ENCODE results near the gene HHATL. TPM values are rescaled to one million over a fixed set of nuclear protein-coding genes. Genes with fewer than 3 reads are reported as not detected.

The HHATL gene
- total and polyA plus RNA-seq, 9 donors: 0.12 to 1.3 (median 0.52) TPM; not detected in 5

DNA sequence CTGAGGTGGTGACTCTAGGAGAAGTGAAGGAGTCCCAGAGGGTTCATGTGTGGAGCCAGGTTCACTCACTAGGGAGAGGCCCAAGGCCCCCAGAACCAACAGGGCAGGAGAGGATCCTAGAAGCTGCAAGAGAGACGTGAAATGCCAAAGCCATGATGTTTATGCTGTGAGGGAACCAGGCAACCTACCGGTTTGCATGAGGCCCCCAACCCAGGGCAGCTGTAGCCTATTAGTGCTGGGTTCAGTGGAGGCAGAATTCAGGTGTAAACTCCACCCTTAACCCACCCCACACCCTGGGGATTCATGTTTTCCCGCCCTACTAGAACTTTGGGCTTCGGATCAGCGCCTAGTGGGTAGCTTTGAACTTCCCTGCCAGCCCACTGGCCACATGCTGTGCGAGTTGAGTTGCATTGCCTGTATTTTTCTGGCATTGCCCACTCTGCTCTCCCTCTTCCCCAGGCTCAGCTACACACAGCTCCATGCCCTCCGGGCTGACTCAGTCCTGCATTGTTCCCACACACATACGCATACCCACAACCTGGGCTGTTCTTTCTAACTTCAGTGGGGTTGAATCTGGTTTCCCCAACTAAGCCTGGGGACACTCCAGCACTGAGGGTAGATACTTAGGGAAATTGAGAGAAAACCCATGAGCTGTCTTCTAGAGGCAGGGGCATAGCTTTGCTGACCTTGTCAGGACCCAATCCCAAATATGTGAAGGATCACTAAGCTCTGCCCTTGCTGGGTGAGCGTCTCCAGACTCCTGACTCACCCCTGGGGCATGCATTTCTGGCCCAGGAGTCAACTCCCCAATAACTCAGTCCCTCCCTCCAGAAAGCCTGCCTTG lies 51.1 kb downstream of the HHATL start:
- Histone ChIP-seq H3K4me3 (no peak overlapping the region), H3K9me3 (no peaks in the 10 kb centered on the region), H3K36me3 (no peaks in the 10 kb centered on the region), H3K27me3 (no peaks in the 10 kb centered on the region), H3K27ac (peak overlapping the region in 1 of 2 donors; percentile 95), H3K4me1 (ENCODE audit: insufficient read depth) (peaks cover 16% of the 10 kb centered on the region)
- peak in 2 of 5 donors; percentile 16 to 26 for DNase-seq
- 66 to 74% (median 72%) methylated on average over 9 of the region's 9 CpGs for WGBS, 3 donors
- intact Hi-C loops (cut with DNase I): loop anchor here in 2 of 4 donors (5.0 to 10.0 kb wide), 2 partner anchors 49 to 93 kb away; partner anchors contain the start of gene NKTR (in 1 of the 2)
- no peak for TF ChIP-seq POLR2A (IDR thresholded peaks at IDR 0.05)
- TF ChIP-seq EP300 (IDR thresholded peaks at IDR 0.05): no peak
- TF ChIP-seq, protein P1, sequence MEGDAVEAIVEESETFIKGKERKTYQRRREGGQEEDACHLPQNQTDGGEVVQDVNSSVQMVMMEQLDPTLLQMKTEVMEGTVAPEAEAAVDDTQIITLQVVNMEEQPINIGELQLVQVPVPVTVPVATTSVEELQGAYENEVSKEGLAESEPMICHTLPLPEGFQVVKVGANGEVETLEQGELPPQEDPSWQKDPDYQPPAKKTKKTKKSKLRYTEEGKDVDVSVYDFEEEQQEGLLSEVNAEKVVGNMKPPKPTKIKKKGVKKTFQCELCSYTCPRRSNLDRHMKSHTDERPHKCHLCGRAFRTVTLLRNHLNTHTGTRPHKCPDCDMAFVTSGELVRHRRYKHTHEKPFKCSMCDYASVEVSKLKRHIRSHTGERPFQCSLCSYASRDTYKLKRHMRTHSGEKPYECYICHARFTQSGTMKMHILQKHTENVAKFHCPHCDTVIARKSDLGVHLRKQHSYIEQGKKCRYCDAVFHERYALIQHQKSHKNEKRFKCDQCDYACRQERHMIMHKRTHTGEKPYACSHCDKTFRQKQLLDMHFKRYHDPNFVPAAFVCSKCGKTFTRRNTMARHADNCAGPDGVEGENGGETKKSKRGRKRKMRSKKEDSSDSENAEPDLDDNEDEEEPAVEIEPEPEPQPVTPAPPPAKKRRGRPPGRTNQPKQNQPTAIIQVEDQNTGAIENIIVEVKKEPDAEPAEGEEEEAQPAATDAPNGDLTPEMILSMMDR (IDR thresholded peaks at IDR 0.05): no peak

DNA sequence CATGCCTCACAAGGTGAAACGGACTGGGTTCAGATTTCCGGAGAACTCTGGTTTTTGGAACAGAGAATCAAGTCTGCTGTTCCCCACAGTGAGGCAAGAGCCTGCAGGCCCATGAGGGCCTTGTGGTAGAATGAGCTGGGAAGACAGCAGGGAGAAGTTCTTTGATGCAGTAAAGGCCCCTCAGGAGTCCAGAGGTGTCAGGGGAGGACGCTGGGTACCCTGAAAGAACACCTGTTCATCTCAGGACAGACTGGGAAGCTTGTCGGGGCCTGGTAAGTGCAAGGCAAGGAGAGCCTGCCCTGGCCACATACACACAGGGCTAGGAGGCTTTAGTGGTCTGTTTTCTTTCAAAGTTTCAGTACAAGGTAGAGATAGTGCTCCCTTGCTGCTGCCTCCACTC lies 52.8 kb downstream of the HHATL start:
- Histone ChIP-seq H3K4me3 (no peak overlapping the region), H3K36me3 (no peaks in the 10 kb centered on the region), H3K27me3 (no peaks in the 10 kb centered on the region), H3K27ac (no peak overlapping the region), H3K4me1 (ENCODE audit: insufficient read depth) (peaks cover 15% of the 10 kb centered on the region), H3K9me3 (no peaks in the 10 kb centered on the region)
- no peak for TF ChIP-seq POLR2A (IDR thresholded peaks at IDR 0.05)
- intact Hi-C loops (cut with DNase I): loop anchor here in 2 of 4 donors (5.0 to 10.0 kb wide), 2 partner anchors 47 to 95 kb away; partner anchors contain the start of gene NKTR (in 1 of the 2)
- no peak for DNase-seq
- 73 to 87% (median 77%) methylated on average over 4 of the region's 4 CpGs for WGBS, 3 donors

DNA sequence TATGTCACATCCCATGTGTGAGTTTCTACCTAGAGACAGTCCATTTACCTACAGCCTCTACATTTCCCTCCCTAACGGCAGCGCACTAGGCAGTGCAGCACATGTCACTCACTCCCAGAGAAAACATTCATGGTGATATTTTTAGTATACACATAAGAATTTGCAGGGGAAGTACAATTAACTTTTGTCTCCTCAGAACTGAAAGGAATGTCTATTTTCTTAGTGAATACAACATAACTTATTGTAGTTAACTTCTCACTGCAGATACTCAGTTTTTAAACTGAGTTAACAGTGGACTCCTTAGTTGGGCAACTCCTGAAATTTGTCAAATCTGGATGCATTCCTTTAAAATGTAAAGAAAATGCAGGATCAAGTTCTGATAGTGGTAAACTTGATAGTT lies 53.6 kb downstream of the HHATL start:
- Histone ChIP-seq H3K4me1 (ENCODE audit: insufficient read depth) (peaks cover 15% of the 10 kb centered on the region), H3K27me3 (no peaks in the 10 kb centered on the region), H3K36me3 (no peaks in the 10 kb centered on the region), H3K4me3 (no peak overlapping the region), H3K9me3 (no peaks in the 10 kb centered on the region), H3K27ac (no peak overlapping the region)
- DNase-seq: no peak
- intact Hi-C loops (cut with DNase I): no loop called here
- WGBS, 3 donors: 78 to 80% (median 80%) methylated on average over 2 of the region's 2 CpGs
- TF ChIP-seq EP300 (IDR thresholded peaks at IDR 0.05) (no peak), POLR2A (IDR thresholded peaks at IDR 0.05) (no peak)
- TF ChIP-seq, protein P1 (IDR thresholded peaks at IDR 0.05): no peak

DNA sequence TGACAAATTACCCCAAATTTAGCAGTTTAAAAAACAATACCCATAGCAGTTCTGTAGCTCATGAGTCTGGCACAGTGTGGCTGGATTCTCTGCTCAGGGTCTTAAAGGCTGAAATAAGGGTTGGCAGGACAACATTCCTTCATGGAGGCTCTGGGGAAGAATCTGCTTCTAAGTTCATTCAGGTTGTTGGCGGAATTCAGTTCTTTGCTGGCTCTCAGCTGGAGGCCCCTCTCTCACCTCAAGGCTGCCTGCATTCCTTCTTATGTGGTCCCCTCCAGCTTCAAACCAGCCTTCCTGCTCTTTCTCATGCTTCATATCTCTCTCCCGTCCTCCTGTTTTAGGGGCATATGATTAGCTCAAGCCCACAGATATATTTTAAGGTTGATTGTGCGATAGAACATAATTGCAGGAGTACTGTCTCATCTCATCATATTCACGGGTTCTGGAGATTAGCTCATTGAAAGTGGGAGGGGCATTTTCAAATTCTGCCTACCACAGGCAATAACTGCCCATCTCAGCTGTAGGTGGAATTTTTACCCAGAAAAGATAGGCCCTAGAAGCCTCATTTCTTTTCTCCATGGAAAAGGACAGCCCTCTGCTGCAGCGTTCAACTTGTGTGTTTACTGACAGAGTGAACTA lies 54.7 kb downstream of the HHATL start:
- Histone ChIP-seq H3K36me3 (no peaks in the 10 kb centered on the region), H3K4me3 (no peak overlapping the region), H3K27me3 (no peaks in the 10 kb centered on the region), H3K9me3 (no peaks in the 10 kb centered on the region), H3K27ac (no peak overlapping the region), H3K4me1 (ENCODE audit: insufficient read depth) (peaks cover 10% of the 10 kb centered on the region)
- DNase-seq: no peak
- intact Hi-C loops (cut with DNase I): no loop called here
- TF ChIP-seq, protein P1 (IDR thresholded peaks at IDR 0.05): no peak
- TF ChIP-seq EP300 (IDR thresholded peaks at IDR 0.05) (no peak), POLR2A (IDR thresholded peaks at IDR 0.05) (no peak)
- 74 to 79% (median 76%) methylated on average over 5 of the region's 5 CpGs for WGBS, 3 donors

Other genes with a start within 250 kb of the HHATL start
- gene VIPR1, start 200.2 kb downstream of the HHATL start, total RNA-seq: 1 to 10 TPM in 2 of 7 donors, under 1 TPM in 5; 0.12 to 2.0 (median 0.25) TPM
- gene VIPR1, start 200.2 kb downstream of the HHATL start, polyA plus RNA-seq: 1 to 10 TPM in 1 of 2 donors, under 1 TPM in 1; 0.47 to 2.2 TPM
- gene SEC22C, start 120.8 kb downstream of the HHATL start, total RNA-seq: 10 to 100 TPM; 33.7 to 68.5 (median 46.0) TPM
- gene SEC22C, start 120.8 kb downstream of the HHATL start, polyA plus RNA-seq: 10 to 100 TPM; 31.4 to 53.7 TPM
- 10 to 100 TPM; 17.9 to 22.8 (median 20.2) TPM for gene SS18L2, start 111.9 kb downstream of the HHATL start, total RNA-seq
- gene SS18L2, start 111.9 kb downstream of the HHATL start, polyA plus RNA-seq: 10 to 100 TPM; 21.9 to 24.5 TPM
- gene NKTR, start 102.1 kb downstream of the HHATL start, total RNA-seq: 100 to 1,000 TPM in 1 of 7 donors, 10 to 100 TPM in 6; 68.6 to 114 (median 89.7) TPM
- 10 to 100 TPM; 26.2 to 61.5 TPM for gene NKTR, start 102.1 kb downstream of the HHATL start, polyA plus RNA-seq
- gene ZBTB47, start 49.1 kb downstream of the HHATL start, total RNA-seq: 10 to 100 TPM; 14.1 to 41.9 (median 35.1) TPM
- gene ZBTB47, start 49.1 kb downstream of the HHATL start, polyA plus RNA-seq: 10 to 100 TPM in 1 of 2 donors, 1 to 10 TPM in 1; 7.7 to 18.8 TPM
- gene KLHL40, start 17.3 kb downstream of the HHATL start, total RNA-seq: not detected
- not detected for gene KLHL40, start 17.3 kb downstream of the HHATL start, polyA plus RNA-seq
- gene CCDC13, start 70.5 kb upstream of the HHATL start, total RNA-seq: 1 to 10 TPM in 3 of 7 donors, under 1 TPM in 4; 0.24 to 5.7 (median 0.60) TPM
- 1 to 10 TPM in 1 of 2 donors, under 1 TPM in 1; 0.75 to 1.6 TPM for gene CCDC13, start 70.5 kb upstream of the HHATL start, polyA plus RNA-seq
- gene HIGD1A, start 101.7 kb upstream of the HHATL start, total RNA-seq: 10 to 100 TPM; 44.6 to 88.8 (median 65.4) TPM
- gene HIGD1A, start 101.7 kb upstream of the HHATL start, polyA plus RNA-seq: 100 to 1,000 TPM in 1 of 2 donors, 10 to 100 TPM in 1; 63.9 to 126 TPM
- gene ACKR2, start 106.6 kb upstream of the HHATL start, total RNA-seq: 1 to 10 TPM in 4 of 7 donors, under 1 TPM in 3; 0.33 to 4.4 (median 1.0) TPM
- 1 to 10 TPM in 1 of 2 donors, under 1 TPM in 1; 0.82 to 2.7 TPM for gene ACKR2, start 106.6 kb upstream of the HHATL start, polyA plus RNA-seq
- gene CYP8B1, start 173.1 kb upstream of the HHATL start, total RNA-seq: under 1 TPM in 2 of 7 donors, not detected in 5; 0.05 to 0.46 TPM
- not detected for gene CYP8B1, start 173.1 kb upstream of the HHATL start, polyA plus RNA-seq
- gene ZNF662, start 203.3 kb upstream of the HHATL start, total RNA-seq: 10 to 100 TPM in 5 of 7 donors, 1 to 10 TPM in 2; 9.0 to 29.8 (median 24.6) TPM
- gene ZNF662, start 203.3 kb upstream of the HHATL start, polyA plus RNA-seq: 10 to 100 TPM in 1 of 2 donors, 1 to 10 TPM in 1; 8.1 to 11.1 TPM

All from ovary (tissue), 9 donors.